ENCODE measurements around the gene RCBTB2.
"Not testable (repeated sequence)": the region's sequence is repeated elsewhere in the genome, so short reads cannot be mapped to it uniquely, and the experiment has no call there.

The RCBTB2 gene

GRCh38 chr13:48457578-48458242, 75.2 kb downstream of the RCBTB2 start:
- H3K4me3 ChIP-seq (ENCODE audit: low read depth, low read length): no peak overlapping the region

GRCh38 chr13:48456546-48456945, 76.3 kb downstream of the RCBTB2 start:
- no peak overlapping the region for H3K4me3 ChIP-seq (ENCODE audit: low read depth, low read length)

- H3K4me3 ChIP-seq (ENCODE audit: low read depth, low read length): not testable (repeated sequence)
These were observed 81.7 kb downstream of the RCBTB2 start for GRCh38 chr13:48451196-48451595.

- H3K4me3 ChIP-seq (ENCODE audit: low read depth, low read length): no peak overlapping the region
These were observed 83.2 kb downstream of the RCBTB2 start for GRCh38 chr13:48449656-48450055.

- no peak overlapping the region for H3K4me3 ChIP-seq (ENCODE audit: low read depth, low read length)
These were observed 83.8 kb downstream of the RCBTB2 start for GRCh38 chr13:48448959-48449614.

GRCh38 chr13:48448285-48448958, 84.5 kb downstream of the RCBTB2 start:
- no peak overlapping the region for H3K4me3 ChIP-seq (ENCODE audit: low read depth, low read length)

- no peak overlapping the region for H3K4me3 ChIP-seq (ENCODE audit: low read depth, low read length)
These were observed 86.4 kb downstream of the RCBTB2 start for GRCh38 chr13:48446464-48446863.

- no peak overlapping the region for H3K4me3 ChIP-seq (ENCODE audit: low read depth, low read length)
These were observed 89.3 kb downstream of the RCBTB2 start for GRCh38 chr13:48443442-48444208.
